GM12872 (cell line): ENCODE results near the gene NUDT22.

Experiments
- CTCF ChIP-seq: IDR thresholded peaks from 3 replicates; pipeline ENCODE4 v1.5.1; 2011; ENCODE audit warnings: low read depth, mild to moderate bottlenecking, low read length, moderate library complexity; ENCODE audit not compliant: insufficient read depth

Gene NUDT22

DNA sequence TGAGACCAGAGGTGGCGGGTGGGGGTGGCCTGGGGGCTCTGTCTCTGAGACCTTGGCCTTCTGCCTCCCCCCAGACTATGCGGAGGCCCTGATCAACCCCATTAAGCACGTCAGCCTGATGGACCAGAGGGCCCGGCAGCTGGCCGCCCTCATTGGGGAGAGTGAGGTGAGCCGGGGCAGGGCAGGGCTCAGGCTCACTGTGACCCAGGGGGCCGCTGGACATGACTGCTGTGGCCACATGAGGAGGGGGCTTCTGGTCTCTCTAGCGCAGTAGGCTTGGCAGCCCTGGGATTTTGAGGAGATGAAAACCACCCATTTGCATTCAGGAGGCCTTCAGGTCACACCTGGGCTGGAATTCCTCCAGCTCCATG is 37.9 kb downstream of the NUDT22 start:
- TF ChIP-seq CTCF, result no peak

DNA sequence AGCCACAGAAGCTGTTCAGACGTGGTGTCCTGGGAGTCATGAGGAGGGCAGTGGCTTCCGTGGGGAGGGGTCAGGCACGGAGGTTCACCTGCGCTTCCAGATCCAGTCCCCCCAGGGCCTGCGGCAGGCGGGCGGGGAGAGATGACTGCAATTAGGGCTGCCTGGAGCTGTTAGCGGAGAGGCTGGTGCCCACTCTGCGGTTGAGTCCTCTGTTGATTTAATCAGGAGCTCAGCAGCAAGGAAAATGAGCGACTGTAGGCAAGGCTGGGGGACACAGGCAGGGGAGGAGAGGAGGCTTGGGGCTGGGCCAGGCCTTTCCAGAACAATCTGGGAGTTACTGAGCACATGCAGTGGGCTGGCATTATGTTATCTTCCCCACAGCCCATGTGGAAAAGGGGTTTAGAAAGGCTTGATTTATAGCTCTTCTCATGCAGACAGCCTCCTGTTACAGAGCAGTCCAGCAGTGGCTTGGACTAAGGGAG is 38.3 kb downstream of the NUDT22 start:
- no peak for TF ChIP-seq CTCF

- no peak for TF ChIP-seq CTCF
Observed at GRCh38 chr11:64265176-64266160, 39.4 kb downstream of the NUDT22 start.

GRCh38 chr11:64266339-64266738 is 40.3 kb downstream of the NUDT22 start:
- no peak for TF ChIP-seq CTCF

DNA sequence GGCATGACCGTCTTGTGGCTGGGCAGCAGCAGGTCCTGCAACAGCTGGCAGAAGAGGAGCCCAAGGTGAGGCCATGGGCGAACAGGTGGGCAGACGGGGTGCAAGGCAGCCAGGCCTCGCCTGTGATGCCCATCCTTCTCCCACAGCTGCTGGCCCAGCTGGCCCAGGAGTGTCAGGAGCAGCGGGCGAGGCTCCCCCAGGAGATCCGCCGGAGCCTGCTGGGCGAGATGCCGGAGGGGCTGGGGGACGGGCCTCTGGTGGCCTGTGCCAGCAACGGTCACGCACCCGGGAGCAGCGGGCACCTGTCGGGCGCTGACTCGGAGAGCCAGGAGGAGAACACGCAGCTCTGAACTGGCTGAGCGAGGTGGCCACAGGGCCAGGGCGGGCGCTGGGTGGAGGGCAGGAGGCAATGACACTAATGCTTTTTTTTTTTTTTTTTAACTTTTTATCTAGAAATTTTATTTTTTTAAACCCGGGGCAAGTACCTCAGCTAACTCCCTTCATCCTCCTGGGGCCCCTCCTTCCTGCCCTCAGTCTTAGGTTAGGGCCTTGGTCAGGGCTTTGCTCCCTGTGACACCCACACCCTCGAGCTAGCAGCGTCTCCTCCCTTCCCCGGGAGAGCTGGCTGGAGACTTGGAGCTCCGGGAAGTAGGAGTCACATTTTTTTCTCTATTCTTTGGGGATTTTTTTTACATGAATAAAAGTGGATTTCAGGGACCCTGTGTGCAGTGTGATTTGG is 41.3 kb downstream of the NUDT22 start:
- TF ChIP-seq CTCF, result no peak

DNA sequence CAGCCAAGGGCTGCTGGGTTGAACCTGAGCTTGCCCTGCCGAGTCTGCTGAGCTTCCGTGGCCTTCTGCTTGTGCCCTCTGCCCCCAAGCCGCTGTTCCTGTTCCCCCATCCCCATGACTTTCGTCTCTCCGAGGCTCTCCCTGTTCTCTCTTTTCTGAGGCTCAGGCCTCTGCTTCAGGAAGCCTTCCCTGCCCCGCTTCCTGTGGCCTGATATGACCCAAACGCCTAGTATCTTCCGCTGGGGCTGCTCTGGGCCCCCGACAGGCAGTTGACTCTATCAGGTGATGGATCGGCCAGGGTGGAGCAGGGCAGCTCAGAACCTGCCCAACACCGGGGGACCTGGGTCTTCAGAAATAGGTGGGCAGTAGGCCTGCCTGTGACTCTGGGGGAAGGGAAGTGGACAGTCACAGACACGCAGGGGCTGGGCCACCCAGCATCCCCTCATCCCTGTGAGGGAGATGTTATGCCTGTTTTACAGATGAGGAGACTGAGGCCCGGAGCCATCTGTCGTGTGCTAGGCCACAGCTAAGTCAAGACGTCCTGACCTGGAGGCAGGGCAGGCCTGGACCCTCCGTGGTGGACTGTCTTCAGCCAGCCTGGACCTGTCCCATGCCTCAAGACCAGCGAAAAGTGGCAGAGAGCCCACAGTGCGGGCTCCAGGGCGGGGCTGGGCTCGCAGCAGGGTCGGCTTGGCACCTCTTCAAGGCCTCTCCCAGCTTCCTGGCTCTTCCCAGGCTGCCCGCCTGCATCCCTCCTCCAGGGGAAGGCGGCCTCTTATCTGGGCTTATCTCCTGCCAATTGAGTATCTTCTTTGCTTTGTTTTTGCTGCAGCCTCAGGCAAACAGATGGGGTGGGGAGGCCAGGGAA is 42.2 kb downstream of the NUDT22 start:
- no peak for TF ChIP-seq CTCF
